Measurements from ENCODE around the gene PRUNE1.
A peak's percentile ranks its signal among the peaks of the same experiment; 100 is the strongest.

PRUNE1 gene

DNA sequence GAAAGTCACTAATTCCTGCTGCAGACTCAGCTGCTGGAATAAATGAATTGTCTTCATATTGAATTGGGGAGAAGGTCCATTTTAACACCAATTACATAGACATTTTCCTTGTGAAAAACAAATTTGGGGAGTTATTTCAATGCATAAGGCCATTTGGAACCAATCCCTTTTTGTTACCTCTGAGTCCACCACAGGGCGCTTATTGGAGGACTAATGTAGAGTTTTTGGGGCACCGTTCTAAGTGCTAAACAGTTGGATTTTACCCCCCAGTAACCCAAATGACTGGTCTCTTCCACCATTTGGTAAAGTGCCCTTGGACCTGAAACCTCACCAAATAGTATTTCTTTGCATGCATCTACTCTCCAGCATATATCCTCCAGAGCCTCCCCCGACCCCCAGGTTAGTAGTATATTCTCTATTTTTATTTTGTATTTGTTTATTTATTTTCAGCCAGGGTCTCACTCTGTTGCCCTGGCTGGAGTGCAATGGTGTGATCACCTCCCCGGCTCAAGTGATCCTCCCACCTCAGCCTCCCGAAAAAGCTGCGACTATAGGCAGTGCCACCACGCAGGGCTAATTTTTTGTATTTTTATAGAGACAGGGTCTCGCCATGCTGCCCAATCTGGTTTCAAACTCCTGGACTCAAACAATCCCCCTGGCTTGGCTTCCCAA is 1.6 kb downstream of the PRUNE1 start:
- peaks cover 36% of the 10 kb centered on the region for H3K79me2 ChIP-seq (ENCODE audit: insufficient read depth, low read length)
- no peaks in the 10 kb centered on the region for H3K9me2 ChIP-seq (replicated peaks; ENCODE audit: low read depth, low read length)
- no peak overlapping the region for H2AFZ ChIP-seq (ENCODE audit: low read length)
- peaks cover 9% of the 10 kb centered on the region; the same call in 1 of the 2 replicates for H3F3A ChIP-seq (ENCODE audit: low read depth)
- H3K36me3 ChIP-seq (ENCODE audit: insufficient read depth, low read length), result no peaks in the 10 kb centered on the region
- TF ChIP-seq, protein P1, sequence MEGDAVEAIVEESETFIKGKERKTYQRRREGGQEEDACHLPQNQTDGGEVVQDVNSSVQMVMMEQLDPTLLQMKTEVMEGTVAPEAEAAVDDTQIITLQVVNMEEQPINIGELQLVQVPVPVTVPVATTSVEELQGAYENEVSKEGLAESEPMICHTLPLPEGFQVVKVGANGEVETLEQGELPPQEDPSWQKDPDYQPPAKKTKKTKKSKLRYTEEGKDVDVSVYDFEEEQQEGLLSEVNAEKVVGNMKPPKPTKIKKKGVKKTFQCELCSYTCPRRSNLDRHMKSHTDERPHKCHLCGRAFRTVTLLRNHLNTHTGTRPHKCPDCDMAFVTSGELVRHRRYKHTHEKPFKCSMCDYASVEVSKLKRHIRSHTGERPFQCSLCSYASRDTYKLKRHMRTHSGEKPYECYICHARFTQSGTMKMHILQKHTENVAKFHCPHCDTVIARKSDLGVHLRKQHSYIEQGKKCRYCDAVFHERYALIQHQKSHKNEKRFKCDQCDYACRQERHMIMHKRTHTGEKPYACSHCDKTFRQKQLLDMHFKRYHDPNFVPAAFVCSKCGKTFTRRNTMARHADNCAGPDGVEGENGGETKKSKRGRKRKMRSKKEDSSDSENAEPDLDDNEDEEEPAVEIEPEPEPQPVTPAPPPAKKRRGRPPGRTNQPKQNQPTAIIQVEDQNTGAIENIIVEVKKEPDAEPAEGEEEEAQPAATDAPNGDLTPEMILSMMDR (conservative IDR thresholded peaks at IDR 0.05; ENCODE audit: low read length), result no peak
- TF ChIP-seq EZH2phosphoT487 (IDR thresholded peaks at IDR 0.05; ENCODE audit: borderline replicate concordance), result no peak
- peak overlapping the region; percentile 86 for H3K9ac ChIP-seq (ENCODE audit: low read depth, low read length, poor library complexity, severe bottlenecking)
- no peaks in the 10 kb centered on the region for H4K20me1 ChIP-seq (ENCODE audit: insufficient read depth, low read length, poor library complexity, severe bottlenecking)
- peaks cover 70% of the 10 kb centered on the region for H3K4me1 ChIP-seq (ENCODE audit: insufficient read depth, low read length, poor library complexity, severe bottlenecking)
- no peaks in the 10 kb centered on the region for H3K9me3 ChIP-seq (ENCODE audit: insufficient read depth, low read depth, low read length)
- peak overlapping the region; percentile 96 for H3K4me3 ChIP-seq (ENCODE audit: low read length, poor library complexity, severe bottlenecking)
- H3K27me3 ChIP-seq (ENCODE audit: insufficient read depth, low read length, poor library complexity, severe bottlenecking), result no peaks in the 10 kb centered on the region
- H3K4me2 ChIP-seq (ENCODE audit: low read depth, low read length, poor library complexity, severe bottlenecking), result peak overlapping the region; percentile 94

- no peaks in the 10 kb centered on the region for H3K27me3 ChIP-seq (ENCODE audit: insufficient read depth, low read length, poor library complexity, severe bottlenecking)
- H3K4me2 ChIP-seq (ENCODE audit: low read depth, low read length, poor library complexity, severe bottlenecking), result peak overlapping the region; percentile 94
- peaks cover 70% of the 10 kb centered on the region for H3K4me1 ChIP-seq (ENCODE audit: insufficient read depth, low read length, poor library complexity, severe bottlenecking)
- peaks cover 9% of the 10 kb centered on the region; the same call in 1 of the 2 replicates for H3F3A ChIP-seq (ENCODE audit: low read depth)
- TF ChIP-seq EZH2phosphoT487 (IDR thresholded peaks at IDR 0.05; ENCODE audit: borderline replicate concordance), result no peak
- TF ChIP-seq, protein P1 (conservative IDR thresholded peaks at IDR 0.05; ENCODE audit: low read length), result no peak
- no peaks in the 10 kb centered on the region for H3K36me3 ChIP-seq (ENCODE audit: insufficient read depth, low read length)
- peaks cover 34% of the 10 kb centered on the region for H3K79me2 ChIP-seq (ENCODE audit: insufficient read depth, low read length)
- no peak overlapping the region for H3K4me3 ChIP-seq (ENCODE audit: low read length, poor library complexity, severe bottlenecking)
- no peak overlapping the region for H2AFZ ChIP-seq (ENCODE audit: low read length)
- no peaks in the 10 kb centered on the region for H3K9me3 ChIP-seq (ENCODE audit: insufficient read depth, low read depth, low read length)
- no peaks in the 10 kb centered on the region for H4K20me1 ChIP-seq (ENCODE audit: insufficient read depth, low read length, poor library complexity, severe bottlenecking)
- H3K9ac ChIP-seq (ENCODE audit: low read depth, low read length, poor library complexity, severe bottlenecking), result no peak overlapping the region
- no peaks in the 10 kb centered on the region for H3K9me2 ChIP-seq (replicated peaks; ENCODE audit: low read depth, low read length)
Measured at GRCh38 chr1:151010346-151010726, 2.1 kb downstream of the PRUNE1 start.

GRCh38 chr1:151011154-151011850 is 3.1 kb downstream of the PRUNE1 start:
- H3K9ac ChIP-seq (ENCODE audit: low read depth, low read length, poor library complexity, severe bottlenecking), result peak overlapping the region; percentile 43

More at GRCh38 chr1:151011154-151011850, 3.1 kb downstream of the PRUNE1 start:
- Histone ChIP-seq H3F3A (ENCODE audit: low read depth) (peaks cover 9% of the 10 kb centered on the region; the same call in 1 of the 2 replicates), H3K36me3 (ENCODE audit: insufficient read depth, low read length) (no peaks in the 10 kb centered on the region), H4K20me1 (ENCODE audit: insufficient read depth, low read length, poor library complexity, severe bottlenecking) (no peaks in the 10 kb centered on the region), H2AFZ (ENCODE audit: low read length) (no peak overlapping the region), H3K9me3 (ENCODE audit: insufficient read depth, low read depth, low read length) (no peaks in the 10 kb centered on the region), H3K27me3 (ENCODE audit: insufficient read depth, low read length, poor library complexity, severe bottlenecking) (no peaks in the 10 kb centered on the region), H3K79me2 (ENCODE audit: insufficient read depth, low read length) (peaks cover 34% of the 10 kb centered on the region), H3K4me2 (ENCODE audit: low read depth, low read length, poor library complexity, severe bottlenecking) (peak overlapping the region; percentile 94), H3K4me1 (ENCODE audit: insufficient read depth, low read length, poor library complexity, severe bottlenecking) (peaks cover 63% of the 10 kb centered on the region), H3K9me2 (replicated peaks; ENCODE audit: low read depth, low read length) (no peaks in the 10 kb centered on the region), H3K4me3 (ENCODE audit: low read length, poor library complexity, severe bottlenecking) (peak overlapping the region; percentile 57)
- TF ChIP-seq EZH2phosphoT487 (IDR thresholded peaks at IDR 0.05; ENCODE audit: borderline replicate concordance), result no peak
- TF ChIP-seq, protein P1 (conservative IDR thresholded peaks at IDR 0.05; ENCODE audit: low read length), result no peak
